PC-3 (cell line): ENCODE results near the gene SEC14L6.

Source experiments
- EZH2 ChIP-seq: fragments of 300-600 bp; sonication (generic); IDR thresholded peaks from one replicate; pipeline ENCODE4 v1.6.1; 2017; ENCODE audit warnings: antibody characterized with exemption, mild to moderate bottlenecking, low read length; ENCODE audit not compliant: unreplicated experiment
- TF ChIP-seq, protein P1 (sequence below): fragments of 300-600 bp; sonication (generic); conservative IDR thresholded peaks from 2 replicates; pipeline ENCODE4 v1.5.1; 2017; ENCODE audit warnings: antibody characterized with exemption, low read depth, mild to moderate bottlenecking, low read length

DNA sequence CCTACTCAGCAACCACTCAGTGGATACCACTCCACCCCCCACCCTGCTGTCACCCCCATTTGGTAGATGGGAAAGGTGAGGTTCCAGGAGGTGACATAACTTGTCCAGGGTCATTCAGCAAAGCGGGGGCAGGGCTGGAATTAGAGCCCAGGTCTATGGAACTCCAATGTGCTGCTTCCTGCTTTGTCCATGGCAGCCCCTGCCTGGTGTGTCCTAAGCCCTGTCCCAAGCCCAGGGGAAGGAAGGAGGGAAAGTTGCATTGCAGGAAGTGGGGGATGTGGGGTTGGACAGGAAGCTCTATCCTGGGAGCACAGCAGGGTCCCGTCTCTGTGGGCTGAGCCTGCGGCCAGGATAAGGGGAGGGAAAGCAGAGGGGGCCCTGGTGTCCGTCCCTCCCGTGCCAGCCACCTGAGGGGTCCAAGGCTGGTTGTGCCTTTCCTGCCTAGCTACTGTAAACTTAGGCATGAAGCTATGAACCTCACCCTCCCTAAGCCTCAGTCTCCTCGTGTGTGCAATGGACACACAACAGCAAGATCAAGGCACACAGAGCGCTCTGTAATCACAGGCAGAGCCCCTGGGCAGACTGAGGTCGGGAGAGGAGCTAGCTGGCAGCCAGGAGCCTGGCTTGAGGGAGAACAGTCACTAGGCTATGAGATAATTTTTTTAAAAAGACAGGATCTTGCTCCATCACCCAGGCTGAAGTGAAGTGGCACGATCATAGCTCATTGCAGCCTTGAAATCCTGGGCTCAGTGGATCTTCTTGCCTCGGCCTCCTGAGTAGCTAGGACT lies 15.1 kb upstream of the SEC14L6 start:
- TF ChIP-seq, protein P1, sequence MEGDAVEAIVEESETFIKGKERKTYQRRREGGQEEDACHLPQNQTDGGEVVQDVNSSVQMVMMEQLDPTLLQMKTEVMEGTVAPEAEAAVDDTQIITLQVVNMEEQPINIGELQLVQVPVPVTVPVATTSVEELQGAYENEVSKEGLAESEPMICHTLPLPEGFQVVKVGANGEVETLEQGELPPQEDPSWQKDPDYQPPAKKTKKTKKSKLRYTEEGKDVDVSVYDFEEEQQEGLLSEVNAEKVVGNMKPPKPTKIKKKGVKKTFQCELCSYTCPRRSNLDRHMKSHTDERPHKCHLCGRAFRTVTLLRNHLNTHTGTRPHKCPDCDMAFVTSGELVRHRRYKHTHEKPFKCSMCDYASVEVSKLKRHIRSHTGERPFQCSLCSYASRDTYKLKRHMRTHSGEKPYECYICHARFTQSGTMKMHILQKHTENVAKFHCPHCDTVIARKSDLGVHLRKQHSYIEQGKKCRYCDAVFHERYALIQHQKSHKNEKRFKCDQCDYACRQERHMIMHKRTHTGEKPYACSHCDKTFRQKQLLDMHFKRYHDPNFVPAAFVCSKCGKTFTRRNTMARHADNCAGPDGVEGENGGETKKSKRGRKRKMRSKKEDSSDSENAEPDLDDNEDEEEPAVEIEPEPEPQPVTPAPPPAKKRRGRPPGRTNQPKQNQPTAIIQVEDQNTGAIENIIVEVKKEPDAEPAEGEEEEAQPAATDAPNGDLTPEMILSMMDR: no peak
- no peak for TF ChIP-seq EZH2
